Common myeloid progenitor, CD34-positive (primary cell): ENCODE results near the gene CLTC.
A peak's percentile ranks its signal among the peaks of the same experiment; 100 is the strongest.

Experiments
- CTCF ChIA-PET: fragments of 350-600 bp; sonication (Branson Sonifier 250); formaldehyde crosslinking; loops from one replicate; lab custom pipeline; 2021; ENCODE audit warnings: antibody characterized with exemption; lab: Charles Lee
- POLR2A ChIA-PET: fragments of 350-600 bp; sonication (Branson Sonifier 250); formaldehyde crosslinking; loops from one replicate; lab custom pipeline; 2021; ENCODE audit warnings: antibody characterized with exemption; lab: Charles Lee
- DNase-seq, 3 donors: peaks; one replicate each; pipeline versions ENCODE4 v3.0.0 to v3.0.0-alpha.2; 2013
- H3K27ac ChIP-seq, 2 experiments: 1 replicate in 1 of 2; 2 replicates in 1 of 2; pipeline ENCODE4 v1.7.0; 2013; ENCODE audit warnings: inconsistent platforms in 2 of 2, low read length in 2 of 2, mild to moderate bottlenecking in 2 of 2, low read depth in 1 of 2, moderate library complexity in 1 of 2; ENCODE audit not compliant: severe bottlenecking in 2 of 2, insufficient read depth in 1 of 2, poor library complexity in 1 of 2
- H3K27me3 ChIP-seq, 5 experiments: replicated peaks in 2 of 5; 1 replicate in 3 of 5; 2 replicates in 2 of 5; pipeline versions ENCODE4 v1.6.1 to v1.7.0; 2013; ENCODE audit warnings: low read length in 4 of 5, mild to moderate bottlenecking in 2 of 5, moderate library complexity in 2 of 5, inconsistent platforms in 1 of 5; ENCODE audit not compliant: insufficient read depth in 5 of 5, control insufficient read depth in 4 of 5
- H3K36me3 ChIP-seq, 4 experiments: 1 replicate in 2 of 4; 2 replicates in 2 of 4; pipeline versions ENCODE4 v1.6.1 to v1.7.0; 2013; ENCODE audit warnings: low read length in 3 of 4, control low read depth in 1 of 4, mild to moderate bottlenecking in 1 of 4; ENCODE audit not compliant: control insufficient read depth in 4 of 4, insufficient read depth in 4 of 4
- H3K4me1 ChIP-seq, 4 experiments: 1 replicate in 3 of 4; 2 replicates in 1 of 4; pipeline versions ENCODE4 v1.6.1 to v1.7.1; 2013; ENCODE audit warnings: low read length in 3 of 4, mild to moderate bottlenecking in 3 of 4, control low read depth in 1 of 4, inconsistent platforms in 1 of 4, moderate library complexity in 1 of 4; ENCODE audit not compliant: control insufficient read depth in 4 of 4, insufficient read depth in 4 of 4; ENCODE audit errors: control extremely low read depth in 1 of 4
- H3K4me3 ChIP-seq, 7 experiments: 1 replicate in 4 of 7; 2 replicates in 3 of 7; pipeline versions ENCODE4 v1.5.1 to v1.7.0; 2013; ENCODE audit warnings: mild to moderate bottlenecking in 7 of 7, low read length in 6 of 7, moderate library complexity in 6 of 7, inconsistent platforms in 2 of 7, low read depth in 2 of 7, control low read depth in 1 of 7; ENCODE audit not compliant: insufficient read depth in 4 of 7, control insufficient read depth in 1 of 7; ENCODE audit errors: extremely low read depth in 1 of 7
- H3K9me3 ChIP-seq, 5 experiments: 1 replicate in 4 of 5; 2 replicates in 1 of 5; pipeline versions ENCODE4 v1.6.1 to v1.7.1; 2013; ENCODE audit warnings: low read length in 4 of 5, mild to moderate bottlenecking in 2 of 5, inconsistent platforms in 1 of 5, low read depth in 1 of 5, moderate library complexity in 1 of 5; ENCODE audit not compliant: control insufficient read depth in 4 of 5, insufficient read depth in 2 of 5; ENCODE audit errors: control extremely low read depth in 1 of 5
- WGBS: methylation state at CpG from one replicate; pipeline ENCODE4 v1.1.5; 2013; ENCODE audit not compliant: insufficient coverage; 5-methylcytosine and 5-hydroxymethylcytosine counted together

Gene CLTC

DNA sequence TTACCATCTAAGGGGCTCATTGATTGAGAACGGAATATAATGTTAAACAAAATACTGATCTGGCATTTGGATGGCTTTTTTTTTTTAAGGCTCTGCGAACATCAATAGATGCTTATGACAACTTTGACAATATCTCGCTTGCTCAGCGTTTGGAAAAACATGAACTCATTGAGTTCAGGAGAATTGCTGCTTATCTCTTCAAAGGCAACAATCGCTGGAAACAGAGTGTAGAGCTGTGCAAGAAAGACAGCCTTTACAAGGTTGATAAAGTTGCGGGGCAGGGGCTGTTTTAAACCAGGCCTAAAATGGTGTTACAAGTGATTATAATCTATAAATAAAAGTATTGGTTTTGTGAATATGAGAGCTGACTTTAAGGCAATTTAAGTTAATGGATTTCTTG is 65.3 kb downstream of the CLTC start:
- POLR2A ChIA-PET, result no interaction called here
- WGBS, result 100% methylated on average over 5 of the region's 6 CpGs
- H3K9me3 ChIP-seq, result no peaks in the 10 kb centered on the region
- peaks cover 41 to 94% (median 66%) of the 10 kb centered on the region in 4 experiments for H3K36me3 ChIP-seq
- H3K4me1 ChIP-seq, result no peaks in the 10 kb centered on the region
- CTCF ChIA-PET, result interaction anchor here (3.0 kb wide), 1 partner anchor 10 kb away, joined by 13 read pairs; no protein-coding TSS in a partner anchor
- H3K27ac ChIP-seq, result no peak overlapping the region
- H3K27me3 ChIP-seq, result no peaks in the 10 kb centered on the region
- no peak overlapping the region for H3K4me3 ChIP-seq
- DNase-seq, result peak in 2 of 3 donors; percentile 45 to 75

DNA sequence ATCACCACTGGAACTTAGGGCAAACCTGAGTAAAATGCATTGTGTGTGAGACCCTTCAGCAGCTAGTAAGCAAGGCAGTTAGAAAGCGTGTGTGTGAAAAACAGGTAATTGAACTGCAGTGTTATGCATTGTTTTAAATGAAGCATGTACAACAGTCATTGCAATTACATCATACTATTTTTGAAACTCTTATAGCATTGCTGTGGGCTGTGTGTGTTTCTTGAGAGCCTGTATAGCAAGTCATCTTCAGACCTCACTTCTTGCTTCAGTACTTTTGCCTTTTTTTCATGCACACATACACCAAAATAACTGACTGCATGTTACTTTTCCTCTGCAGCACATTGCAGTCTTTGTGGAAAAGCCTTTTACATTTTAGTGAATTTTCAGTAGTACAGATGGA is 68.3 kb downstream of the CLTC start:
- ChIA-PET POLR2A (interaction anchor here (0.7 kb wide), 1 partner anchor 206 kb away, joined by 3 read pairs; no protein-coding TSS in a partner anchor), CTCF (interaction anchor here (1.1 to 1.8 kb wide), 2 partner anchors 12 to 80 kb away, joined by 4 read pairs; no protein-coding TSS in a partner anchor)
- no CpG with 5 or more reads among the region's 1 CpG for WGBS
- no peaks in the 10 kb centered on the region for H3K9me3 ChIP-seq
- peaks cover 29 to 89% (median 56%) of the 10 kb centered on the region in 4 experiments for H3K36me3 ChIP-seq
- H3K27me3 ChIP-seq, result no peaks in the 10 kb centered on the region
- no peaks in the 10 kb centered on the region for H3K4me1 ChIP-seq
- no peak for DNase-seq
- no peak overlapping the region for H3K27ac ChIP-seq
- H3K4me3 ChIP-seq, result no peak overlapping the region

DNA sequence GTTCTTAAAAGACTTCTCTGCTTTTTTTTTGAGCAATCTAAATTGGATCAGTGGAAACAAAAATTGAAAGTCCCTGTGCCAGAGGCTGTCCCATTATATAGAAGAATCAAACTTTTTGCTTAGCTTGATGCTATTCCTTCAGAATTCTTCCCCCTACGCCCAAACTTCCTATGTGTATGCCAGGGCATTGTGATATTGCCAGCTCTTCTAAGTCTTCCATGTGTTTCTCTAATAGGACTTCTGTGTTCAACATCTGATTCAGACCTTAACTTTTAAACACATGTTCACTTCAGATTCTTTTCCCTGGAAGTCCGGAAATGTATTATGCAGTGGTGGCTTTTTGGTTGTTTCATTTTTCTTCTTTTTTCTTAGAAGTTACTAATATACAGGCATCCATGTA is 68.8 kb downstream of the CLTC start:
- no peak for DNase-seq
- WGBS, result no CpG with 5 or more reads among the region's 2 CpGs
- Histone ChIP-seq H3K27me3 (no peaks in the 10 kb centered on the region), H3K4me1 (no peaks in the 10 kb centered on the region), H3K4me3 (no peak overlapping the region), H3K27ac (peak overlapping the region in 1 of 2 experiments; percentile 44), H3K9me3 (no peaks in the 10 kb centered on the region), H3K36me3 (peaks cover 26 to 89% (median 55%) of the 10 kb centered on the region in 4 experiments)
- ChIA-PET CTCF (interaction anchor here (0.9 to 1.8 kb wide), 3 partner anchors 11 to 81 kb away, joined by 4 read pairs; no protein-coding TSS in a partner anchor), POLR2A (no interaction called here)

DNA sequence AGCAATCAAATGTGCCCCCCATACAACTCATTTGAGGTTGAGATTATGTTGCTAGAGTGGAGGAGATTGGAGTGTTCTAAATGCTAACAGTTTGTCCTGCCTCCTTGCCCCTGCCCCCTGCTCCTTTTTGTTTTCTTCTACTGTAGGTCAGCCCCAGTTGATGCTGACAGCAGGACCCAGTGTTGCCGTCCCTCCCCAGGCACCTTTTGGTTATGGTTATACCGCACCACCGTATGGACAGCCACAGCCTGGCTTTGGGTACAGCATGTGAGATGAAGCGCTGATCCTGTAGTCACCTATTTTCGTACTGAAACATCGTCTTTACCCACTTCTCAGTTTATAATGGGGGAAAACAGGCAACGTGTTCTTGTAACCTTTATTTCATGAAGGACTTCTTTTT is 73.9 kb downstream of the CLTC start:
- Histone ChIP-seq H3K27ac (no peak overlapping the region), H3K9me3 (no peaks in the 10 kb centered on the region), H3K4me1 (no peaks in the 10 kb centered on the region), H3K27me3 (no peaks in the 10 kb centered on the region), H3K36me3 (peaks cover 29 to 90% (median 69%) of the 10 kb centered on the region in 4 experiments), H3K4me3 (no peak overlapping the region)
- no peak for DNase-seq
- WGBS, result 96% methylated on average over 6 of the region's 7 CpGs
- POLR2A ChIA-PET, result no interaction called here
- CTCF ChIA-PET, result no interaction called here

DNA sequence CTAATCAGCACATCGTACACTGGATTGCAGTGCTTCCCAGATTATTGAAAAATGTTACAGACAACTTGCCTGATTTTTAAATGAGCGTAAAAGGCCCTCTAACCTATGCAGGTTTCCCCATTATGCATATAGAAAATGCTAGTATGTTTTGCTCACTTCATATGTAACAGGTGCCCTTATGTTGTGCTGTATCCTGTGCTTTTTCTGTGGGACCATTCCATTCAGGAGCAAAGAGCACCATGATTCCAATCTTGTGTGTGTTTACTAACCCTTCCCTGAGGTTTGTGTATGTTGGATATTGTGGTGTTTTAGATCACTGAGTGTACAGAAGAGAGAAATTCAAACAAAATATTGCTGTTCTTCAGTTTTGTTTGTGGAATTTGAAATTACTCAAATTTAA is 74.6 kb downstream of the CLTC start:
- Histone ChIP-seq H3K27ac (no peak overlapping the region), H3K27me3 (no peaks in the 10 kb centered on the region), H3K4me3 (no peak overlapping the region), H3K9me3 (no peaks in the 10 kb centered on the region), H3K4me1 (no peaks in the 10 kb centered on the region), H3K36me3 (peaks cover 31 to 91% (median 73%) of the 10 kb centered on the region in 4 experiments)
- no CpG with 5 or more reads among the region's 2 CpGs for WGBS
- CTCF ChIA-PET, result no interaction called here
- POLR2A ChIA-PET, result no interaction called here
- DNase-seq, result no peak

DNA sequence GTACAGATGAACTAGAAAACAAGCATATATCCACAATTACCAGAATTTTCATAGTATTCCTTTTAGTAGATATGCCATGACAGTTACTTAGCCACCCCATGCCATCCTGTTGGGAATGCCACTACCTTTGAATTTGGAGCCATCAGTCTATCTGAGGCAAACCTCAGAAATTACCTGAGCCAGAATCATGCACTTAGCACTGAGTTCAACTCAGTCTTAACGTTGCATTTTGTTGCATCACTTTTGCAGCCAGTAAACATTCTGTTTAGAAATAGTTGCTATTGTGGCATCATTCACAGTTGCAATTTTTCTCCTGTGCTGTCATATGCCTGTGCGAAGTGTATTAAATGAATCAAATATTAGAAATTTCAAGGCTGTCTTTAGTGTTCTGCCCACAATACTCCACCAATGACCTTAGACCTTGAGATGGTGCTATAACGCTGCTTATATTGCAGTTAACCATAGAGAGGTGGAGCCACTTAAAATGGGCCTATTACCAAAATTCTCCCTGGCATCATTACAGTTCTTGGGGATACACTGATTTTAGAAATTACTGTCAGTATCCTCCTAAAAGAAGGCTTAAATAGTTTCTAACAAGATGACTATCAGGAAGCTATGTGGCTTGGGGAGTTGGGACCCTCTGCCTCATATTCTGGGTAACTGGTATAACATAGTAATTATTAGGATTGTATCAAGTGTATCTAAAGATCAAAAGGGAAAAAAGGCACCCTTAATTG is 76.4 kb downstream of the CLTC start:
- ChIA-PET POLR2A (interaction anchor here (0.6 kb wide), 1 partner anchor 78 kb away, joined by 3 read pairs; no protein-coding TSS in a partner anchor), CTCF (no interaction called here)
- H3K27me3 ChIP-seq, result no peaks in the 10 kb centered on the region
- peaks cover 26 to 86% (median 70%) of the 10 kb centered on the region in 4 experiments for H3K36me3 ChIP-seq
- H3K27ac ChIP-seq, result peak overlapping the region in 1 of 2 experiments; percentile 36
- WGBS, result 60% methylated on average over 1 of the region's 3 CpGs
- H3K9me3 ChIP-seq, result no peaks in the 10 kb centered on the region
- no peaks in the 10 kb centered on the region for H3K4me1 ChIP-seq
- H3K4me3 ChIP-seq, result no peak overlapping the region
- no peak for DNase-seq

DNA sequence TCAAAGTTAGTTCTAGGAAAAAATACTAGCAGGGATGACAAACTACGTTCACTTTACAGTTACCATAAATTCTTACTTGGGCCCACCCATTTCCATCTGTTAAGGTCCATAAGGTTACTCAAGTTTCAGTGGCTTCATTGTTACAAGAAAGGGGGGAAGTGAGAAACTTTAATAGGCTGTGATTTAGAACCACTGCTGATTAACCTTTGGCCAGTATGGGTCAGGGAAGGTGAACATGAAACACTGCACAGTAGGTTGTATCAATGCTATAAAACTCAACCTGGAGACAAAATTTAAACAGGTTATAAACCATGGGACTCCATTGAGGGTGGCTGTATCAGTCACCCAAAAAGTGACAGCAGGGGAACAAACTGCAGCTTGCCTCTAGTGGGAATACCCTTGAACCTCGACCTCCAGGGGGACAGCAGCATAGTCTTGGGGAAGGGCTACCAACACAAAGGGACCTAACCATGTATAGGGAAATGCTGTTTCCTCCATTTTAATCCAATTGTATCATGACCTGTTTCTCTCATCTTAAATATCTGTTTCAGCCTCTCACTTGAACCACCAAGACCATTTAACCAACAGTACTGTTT is 77.1 kb downstream of the CLTC start:
- POLR2A ChIA-PET, result interaction anchor here (0.6 kb wide), 1 partner anchor 79 kb away, joined by 3 read pairs; no protein-coding TSS in a partner anchor

More for the DNA sequence above, 77.1 kb downstream of the CLTC start:
- CTCF ChIA-PET, result no interaction called here
- no peaks in the 10 kb centered on the region for H3K4me1 ChIP-seq
- no peaks in the 10 kb centered on the region for H3K27me3 ChIP-seq
- no peak overlapping the region for H3K4me3 ChIP-seq
- WGBS, result 100% methylated on average over 1 of the region's 2 CpGs
- H3K27ac ChIP-seq, result peak overlapping the region in 1 of 2 experiments; percentile 36
- no peak for DNase-seq
- H3K9me3 ChIP-seq, result no peaks in the 10 kb centered on the region
- H3K36me3 ChIP-seq, result peaks cover 24 to 81% (median 68%) of the 10 kb centered on the region in 4 experiments
